ENCODE data around the gene CCDC116.

Gene CCDC116

DNA sequence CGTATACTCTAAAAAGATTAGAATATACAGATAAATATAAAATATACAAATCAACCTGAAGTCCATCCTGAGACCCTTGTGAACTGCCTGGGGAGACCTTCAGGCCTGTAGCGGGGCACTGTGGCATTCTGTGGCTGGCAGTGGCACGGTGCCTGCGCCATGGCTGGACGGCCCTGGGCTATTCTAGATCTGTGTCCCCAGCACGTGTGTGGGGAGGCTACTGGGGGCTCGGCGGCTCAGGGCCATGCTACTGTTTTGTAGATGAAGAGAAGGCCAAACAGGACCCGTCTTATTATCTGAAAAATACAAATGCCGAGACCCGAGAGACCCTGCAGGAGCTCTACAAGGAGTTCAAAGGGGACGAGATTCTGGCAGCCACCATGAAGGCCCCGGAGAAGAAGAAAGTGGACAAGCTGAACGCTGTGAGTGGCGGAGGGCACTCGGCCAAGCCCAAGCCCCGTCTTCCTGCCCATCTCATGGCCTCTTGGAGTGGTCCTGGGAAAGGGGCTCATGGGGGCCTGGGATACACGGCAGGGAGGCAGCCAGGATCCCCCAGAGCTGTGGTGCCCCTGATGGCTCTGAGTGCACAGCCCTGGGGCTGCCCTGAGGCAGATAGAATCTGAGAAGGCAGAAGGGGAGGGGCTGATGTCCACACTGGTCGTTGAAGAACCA lies 52.1 kb downstream of the CCDC116 start:
- DNase-seq: no peak

DNA sequence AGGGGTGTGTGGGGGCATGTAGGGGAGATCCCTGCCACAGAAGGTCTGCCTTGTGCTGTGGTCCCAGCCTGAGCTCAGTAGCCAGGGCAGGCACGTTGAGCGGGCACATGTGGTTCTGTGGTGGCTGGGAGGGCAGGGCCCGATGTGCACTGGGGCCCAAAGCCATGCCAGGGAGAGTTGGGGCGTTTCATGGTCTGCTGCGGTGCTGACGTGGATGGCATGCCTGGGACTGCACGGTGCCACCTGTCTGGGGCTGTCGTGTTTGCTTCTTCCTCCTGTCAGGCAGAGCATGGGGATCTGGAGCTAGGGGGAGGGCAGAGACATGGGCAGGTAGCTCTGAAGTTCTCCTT lies 52.6 kb downstream of the CCDC116 start:
- no peak for DNase-seq

- no peak for DNase-seq
These were observed 53.6 kb downstream of the CCDC116 start for GRCh38 chr22:21686193-21686608.

All from inflammatory macrophage treated with lipopolysaccharide for 4 hours (primary cell).